UCSD-AML1 (cell line): ENCODE results near the gene FAM78A.

Source experiments
- DNase-seq: peaks from one replicate; lab custom pipeline; 2025; ENCODE audit not compliant: unreplicated experiment; lab: John Stamatoyannopoulos, UW

Gene FAM78A

DNA sequence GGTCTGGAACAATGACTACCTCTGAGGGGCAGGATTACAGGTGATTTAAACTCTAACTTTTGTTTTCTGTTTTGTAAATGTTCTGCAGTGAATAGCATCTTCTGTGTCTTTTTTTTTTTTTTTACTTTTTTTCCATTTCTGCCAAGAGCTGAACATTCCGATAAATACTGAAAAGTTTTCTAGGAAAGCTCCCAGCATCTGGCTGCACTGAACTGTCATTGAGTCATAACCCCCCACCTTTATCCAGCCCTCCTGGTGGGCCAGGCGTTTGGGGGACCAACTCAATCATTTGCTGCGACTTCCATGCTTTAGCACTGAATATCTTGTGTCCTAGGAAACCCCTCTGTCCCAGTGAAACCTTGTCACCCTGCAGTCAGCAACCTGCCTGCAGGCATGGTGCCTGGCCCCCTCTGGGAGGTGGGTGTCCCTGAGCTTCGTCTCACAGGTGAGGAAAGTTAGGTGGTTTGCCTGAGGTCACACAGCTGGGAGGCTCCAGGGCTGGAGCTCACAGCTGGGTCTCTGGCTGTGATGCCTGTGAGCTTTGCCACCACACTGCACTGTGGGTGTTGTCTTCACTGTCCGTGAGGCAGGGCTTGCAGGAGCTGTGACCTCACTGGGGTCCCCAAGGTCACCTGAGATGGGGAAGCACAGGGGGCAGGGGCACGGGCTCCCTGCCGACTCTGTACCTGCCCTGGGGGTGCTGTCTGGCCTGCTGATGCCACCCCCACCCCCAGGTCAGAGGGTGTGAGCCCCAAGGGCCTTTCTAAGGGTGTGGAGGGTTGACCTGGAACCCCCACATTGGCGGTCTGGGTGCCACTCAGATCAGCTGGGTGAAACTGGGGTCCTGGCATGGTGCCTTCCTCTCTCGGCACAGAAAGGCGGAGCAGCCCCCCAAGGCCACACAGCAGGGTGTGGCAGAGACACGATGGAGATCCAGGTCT, 27.3 kb upstream of the FAM78A start:
- DNase-seq, result no peak

DNA sequence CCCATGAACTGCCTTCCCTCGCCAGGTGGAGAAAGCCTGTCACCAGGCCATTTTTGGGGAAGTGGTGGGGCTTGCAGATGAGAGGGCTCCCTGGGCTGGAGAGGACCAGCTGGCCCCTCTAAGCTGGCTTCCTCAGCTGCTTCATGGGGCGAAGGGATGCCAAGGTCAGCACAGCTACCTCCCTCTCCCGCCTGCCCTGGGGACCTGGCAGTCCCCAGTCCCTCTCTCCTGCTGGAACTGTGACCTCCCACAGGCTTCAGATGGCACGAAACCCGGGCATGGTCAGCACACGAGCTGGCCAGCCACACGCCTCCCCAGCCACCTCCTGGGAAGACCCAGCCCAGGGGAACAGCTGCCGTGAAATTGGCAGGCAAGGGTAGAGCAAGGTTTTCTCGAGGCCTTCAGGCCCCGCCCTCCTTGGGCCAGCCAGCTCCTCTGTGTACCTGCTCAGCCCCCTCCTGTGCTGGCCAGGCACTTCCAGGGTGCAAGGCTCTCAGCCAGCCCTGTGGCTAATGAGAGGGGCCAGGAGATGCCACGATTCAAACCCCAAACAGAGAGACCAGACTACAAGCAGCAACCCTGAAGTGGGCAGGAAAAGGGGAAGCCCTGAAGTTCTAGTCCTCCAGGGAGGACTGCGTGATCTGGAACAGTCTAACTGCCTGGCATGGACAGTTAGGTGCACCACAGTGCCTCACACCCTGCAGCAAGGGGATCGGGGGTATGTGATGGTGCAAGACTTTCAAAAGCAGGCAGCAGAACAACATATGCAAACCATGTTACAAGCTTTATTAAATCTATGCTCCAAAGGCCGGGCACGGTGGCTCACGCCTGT, 26.1 kb upstream of the FAM78A start:
- DNase-seq, result no peak

DNA sequence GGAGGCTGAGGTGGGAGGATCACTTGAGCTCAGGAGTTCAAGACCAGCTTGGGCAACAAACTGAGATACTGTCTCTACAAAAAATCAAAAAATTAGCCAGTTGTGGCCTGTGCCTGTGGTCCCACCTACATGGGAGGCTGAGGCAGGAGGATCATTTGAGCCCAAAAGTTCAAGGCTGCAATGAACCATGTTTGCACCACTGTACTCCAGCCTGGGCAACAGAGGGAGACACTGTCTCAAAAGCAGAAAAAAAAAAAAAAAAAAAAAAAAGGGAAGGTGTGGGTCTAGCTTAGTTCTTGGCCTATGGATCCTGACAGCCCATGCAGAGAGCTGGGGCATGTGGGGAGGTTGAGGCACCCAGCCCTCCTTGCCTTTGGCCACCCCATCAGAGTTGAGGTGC, 24.1 kb upstream of the FAM78A start:
- no peak for DNase-seq

DNA sequence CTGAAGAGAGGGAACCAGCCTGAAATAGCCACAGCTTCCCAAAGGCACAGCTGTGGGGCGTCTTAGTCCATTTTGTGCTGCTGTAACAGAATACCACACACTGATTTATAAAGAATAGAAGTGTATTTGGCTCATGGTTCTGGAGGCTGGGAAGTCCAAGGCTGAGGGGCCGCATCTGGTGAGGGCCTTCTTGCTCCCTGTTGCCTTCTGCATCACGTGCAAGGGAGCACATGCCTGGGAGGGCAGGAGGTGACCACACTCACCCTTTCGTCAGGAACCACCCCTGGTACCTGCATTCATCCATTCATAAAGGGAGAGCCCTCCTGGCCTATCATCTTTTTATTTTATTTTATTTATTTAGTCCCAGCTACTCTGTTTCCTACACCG, 23.6 kb upstream of the FAM78A start:
- DNase-seq, result no peak

DNA sequence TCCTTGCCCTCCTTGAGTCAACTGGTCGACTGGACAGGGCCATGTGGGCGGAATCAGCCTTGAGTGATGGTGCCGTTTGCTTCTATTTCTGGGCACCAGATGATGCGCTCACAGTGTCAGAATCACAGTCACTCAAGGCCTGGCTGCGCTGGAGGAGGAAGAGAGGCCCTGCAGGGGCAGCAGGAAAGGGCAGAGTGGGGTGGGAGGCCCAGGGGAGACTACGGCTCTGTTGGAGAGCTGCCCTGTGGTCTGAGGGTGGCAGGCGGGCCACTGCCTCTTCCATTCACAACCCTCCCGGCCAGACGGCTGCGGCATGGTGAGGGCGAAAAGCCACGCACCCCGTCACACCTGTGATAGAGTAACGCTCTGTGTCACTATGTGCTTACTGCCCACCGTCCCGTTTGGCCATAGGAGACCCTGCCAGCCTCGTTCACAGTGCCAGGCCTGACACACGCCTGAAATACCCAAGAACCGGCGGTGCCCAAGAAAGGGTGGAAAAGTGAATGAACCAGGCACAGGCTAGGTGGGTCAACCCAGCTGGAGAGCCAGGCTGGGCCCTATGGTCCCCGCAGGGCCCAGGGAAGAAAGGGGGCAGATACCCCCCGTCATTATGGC, 23.1 kb upstream of the FAM78A start:
- DNase-seq, result no peak

DNA sequence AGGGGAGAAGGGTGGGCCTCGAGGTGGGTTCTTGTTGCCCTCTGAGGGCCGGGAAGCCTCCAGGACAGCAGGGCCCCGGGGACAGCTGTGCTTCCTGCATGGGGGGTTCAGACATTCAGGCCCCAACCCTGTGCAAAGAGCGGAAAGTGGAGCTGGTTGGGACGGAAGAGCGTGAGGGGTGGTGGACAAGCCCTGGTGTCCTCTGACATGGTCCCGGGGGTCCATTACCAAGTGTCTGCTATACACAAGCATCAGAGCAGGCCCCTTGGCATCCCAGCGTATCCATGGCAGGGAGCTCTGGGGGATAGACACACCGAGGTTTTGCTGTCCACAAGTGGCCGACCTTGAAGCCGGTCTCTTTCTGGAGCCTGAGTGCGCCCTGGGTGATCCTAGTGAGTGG, 22.5 kb upstream of the FAM78A start:
- no peak for DNase-seq

DNA sequence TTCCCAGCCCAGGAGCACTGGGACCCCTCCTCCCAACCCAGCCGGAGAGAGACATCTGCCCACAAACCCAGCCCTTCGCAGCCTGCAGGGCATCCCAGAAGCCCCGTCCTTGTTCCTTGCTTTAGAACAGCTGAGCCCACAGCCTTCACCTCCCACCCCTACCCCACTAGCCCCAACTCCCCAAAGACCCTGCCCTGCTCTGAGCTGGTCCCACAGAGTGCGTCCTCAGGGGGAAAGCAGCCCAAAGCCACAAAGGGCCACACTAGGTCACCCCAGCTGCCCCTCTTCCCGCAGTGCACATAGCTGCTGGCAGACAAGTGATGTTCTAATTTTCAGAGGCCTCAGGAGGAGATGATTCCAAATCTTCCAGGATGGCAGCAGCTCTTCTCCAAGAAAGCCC, 22.0 kb upstream of the FAM78A start:
- DNase-seq, result no peak

DNA sequence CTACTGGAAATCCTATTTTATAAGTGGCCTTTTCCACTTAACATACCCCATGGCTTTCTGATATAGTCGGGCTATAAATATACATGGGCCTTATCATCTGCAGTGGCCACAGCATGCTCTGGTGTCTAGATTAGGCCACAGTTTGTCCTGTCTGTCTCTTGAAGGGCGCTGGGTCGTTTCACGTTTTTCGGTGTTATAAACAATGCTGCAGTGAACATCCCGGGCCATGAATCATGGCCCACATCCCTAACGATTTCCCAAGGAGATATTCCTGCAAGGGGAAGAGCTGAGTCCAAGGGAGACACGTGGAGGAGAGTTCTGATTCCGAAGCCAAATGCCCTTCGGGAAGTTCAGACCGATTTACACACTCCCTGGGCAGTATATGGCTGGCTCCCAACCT, 21.6 kb upstream of the FAM78A start:
- DNase-seq, result no peak

DNA sequence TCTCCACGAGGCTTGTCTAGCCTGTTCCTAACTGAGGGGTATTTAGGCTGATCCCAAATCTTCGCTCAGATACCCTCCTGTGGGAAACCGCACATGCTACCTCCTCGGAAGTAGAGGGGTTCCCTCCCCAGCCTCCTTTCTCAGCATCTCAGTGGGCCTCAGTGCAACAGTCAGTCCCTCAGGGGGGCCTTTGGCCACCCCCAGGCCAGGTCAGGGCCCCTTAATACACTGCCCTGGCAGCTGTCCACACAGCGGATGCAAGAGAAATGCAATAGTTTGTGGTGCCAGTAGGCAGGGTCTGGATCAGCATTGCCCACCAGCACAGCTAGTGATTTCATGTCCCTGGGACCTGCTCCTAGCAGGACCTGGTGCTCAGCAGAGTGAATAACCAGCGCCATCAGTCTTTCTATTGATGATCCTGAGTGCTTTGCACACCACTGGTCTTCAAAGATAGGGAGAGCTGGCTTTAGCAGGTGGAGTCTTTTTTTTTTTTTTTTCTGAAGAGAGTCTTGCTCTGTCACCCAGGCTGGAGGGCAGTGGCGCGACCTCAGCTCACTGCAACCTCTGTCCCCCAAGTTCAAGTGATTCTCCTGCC, 20.7 kb upstream of the FAM78A start:
- no peak for DNase-seq

DNA sequence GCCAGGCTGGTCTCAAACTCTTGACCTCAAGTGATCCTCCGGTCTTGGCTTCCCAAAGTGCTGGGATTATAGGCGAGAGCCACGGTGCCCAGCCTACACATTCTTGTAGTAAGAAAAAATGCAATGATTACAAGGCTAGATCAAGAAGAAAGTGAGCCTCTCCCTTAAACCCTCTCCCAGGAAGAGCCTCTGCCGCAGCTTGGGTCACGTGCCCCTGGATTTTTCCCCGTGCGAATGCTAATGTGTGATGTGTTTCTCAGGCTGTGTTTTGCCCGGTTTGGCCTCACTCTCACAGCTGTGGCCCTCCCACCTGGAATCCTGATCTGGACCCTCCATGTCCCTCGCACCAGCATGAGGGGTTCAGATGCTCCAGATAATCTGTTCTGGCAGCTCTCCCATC, 20.1 kb upstream of the FAM78A start:
- DNase-seq, result no peak

DNA sequence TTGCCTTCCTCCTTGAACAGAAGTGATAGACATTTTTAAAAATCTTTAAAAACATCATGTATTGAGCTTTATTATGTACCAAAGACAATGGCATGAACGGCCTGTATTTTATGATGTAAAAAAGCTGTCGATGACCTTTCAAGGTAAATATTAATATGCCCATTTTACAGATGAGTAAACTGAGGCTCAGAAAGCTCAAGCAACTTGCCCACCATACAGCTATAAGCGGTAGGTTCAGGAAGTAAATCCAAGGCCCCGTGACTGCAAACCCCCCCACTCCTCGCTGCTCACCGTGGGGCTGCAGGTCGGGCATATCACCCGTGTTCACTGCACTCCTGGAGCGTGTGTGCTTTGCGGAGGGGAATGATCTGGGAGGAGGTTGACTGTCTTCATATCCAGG, 16.6 kb upstream of the FAM78A start:
- no peak for DNase-seq

DNA sequence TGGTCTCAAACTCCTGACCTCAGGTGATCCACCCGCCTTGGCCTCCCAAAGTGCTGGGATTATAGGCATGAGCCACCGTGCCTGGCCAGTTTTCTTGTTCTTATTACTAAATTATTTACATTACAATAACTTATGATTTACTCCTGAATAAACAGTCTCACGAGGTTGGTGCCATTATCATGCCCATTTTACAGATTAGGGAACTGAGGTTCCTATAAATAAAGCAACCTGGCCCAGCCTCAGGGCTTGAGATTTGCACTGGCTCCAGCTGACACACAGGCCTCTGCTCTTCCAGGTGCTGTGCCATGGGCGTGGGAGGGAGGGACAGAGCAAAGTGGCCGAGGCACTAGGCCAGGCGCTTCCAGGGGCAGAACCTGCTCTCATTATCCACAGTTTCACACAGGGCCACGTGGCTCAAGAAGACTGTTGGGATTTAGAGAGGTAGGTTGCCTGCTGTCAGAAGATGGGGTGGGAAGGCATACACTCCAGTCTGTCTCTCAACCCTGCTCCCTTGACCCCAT, 15.5 kb upstream of the FAM78A start:
- no peak for DNase-seq

DNA sequence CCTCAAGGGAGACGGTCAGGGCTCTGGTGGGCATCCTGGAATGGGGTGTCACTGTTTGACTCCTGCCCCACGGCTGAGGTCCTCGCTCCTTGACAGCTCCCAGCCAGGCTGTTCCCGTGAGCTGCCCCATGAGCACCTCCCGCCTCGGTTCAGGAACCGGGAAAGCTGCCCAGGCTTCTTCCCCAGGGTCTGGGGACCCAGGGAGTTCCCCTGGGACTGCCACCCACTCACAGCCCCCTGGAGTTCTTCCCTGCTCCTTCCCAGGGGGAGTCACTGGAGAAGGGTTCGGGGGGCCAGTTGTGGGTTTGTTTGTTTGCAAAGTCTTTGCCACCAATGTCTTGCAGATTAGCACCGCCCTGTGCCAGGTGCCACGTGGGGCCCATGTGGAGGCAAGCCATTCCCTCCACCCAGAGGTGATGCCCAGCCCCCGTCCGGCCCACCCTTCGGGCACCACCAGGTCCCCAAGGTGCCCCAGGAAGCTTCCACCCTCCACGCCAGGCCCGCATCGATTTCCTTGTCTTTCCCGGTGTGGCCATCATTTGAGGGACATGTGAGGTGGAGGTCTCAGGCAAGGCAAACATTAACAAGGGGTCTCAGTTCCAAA, 14.6 kb upstream of the FAM78A start:
- no peak for DNase-seq

DNA sequence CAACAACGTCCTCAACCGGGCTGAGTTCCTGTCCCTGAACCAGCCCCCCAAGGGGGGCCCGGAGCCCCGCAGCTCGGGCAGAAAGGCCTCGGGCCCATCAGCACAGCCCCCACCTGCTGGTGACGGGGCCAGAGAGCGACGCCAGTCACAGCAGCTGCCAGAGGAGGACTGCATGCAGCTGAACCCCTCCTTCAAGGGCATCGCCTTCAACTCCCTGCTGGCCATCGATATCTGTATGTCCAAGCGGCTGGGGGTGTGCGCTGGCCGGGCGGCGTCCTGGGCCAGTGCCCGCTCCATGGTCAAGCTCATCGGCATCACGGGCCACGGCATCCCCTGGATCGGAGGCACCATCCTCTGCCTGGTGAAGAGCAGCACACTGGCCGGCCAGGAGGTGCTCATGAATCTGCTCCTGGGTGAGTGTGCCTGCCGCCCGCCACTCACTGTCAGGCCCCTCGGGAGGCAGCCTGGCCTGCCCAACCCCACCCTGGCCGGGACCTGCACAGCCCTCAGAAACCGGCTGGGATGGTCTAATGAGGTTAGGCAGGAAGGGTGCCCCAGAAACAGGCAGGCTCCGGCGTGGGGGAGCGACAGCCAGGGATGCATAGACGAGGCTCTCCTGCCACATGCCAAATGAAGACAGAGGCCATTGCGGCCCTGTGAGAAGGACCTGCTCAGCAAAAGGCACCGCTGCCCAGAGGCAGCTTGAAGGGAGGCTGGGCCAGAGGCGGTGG, 13.9 kb upstream of the FAM78A start:
- no peak for DNase-seq

DNA sequence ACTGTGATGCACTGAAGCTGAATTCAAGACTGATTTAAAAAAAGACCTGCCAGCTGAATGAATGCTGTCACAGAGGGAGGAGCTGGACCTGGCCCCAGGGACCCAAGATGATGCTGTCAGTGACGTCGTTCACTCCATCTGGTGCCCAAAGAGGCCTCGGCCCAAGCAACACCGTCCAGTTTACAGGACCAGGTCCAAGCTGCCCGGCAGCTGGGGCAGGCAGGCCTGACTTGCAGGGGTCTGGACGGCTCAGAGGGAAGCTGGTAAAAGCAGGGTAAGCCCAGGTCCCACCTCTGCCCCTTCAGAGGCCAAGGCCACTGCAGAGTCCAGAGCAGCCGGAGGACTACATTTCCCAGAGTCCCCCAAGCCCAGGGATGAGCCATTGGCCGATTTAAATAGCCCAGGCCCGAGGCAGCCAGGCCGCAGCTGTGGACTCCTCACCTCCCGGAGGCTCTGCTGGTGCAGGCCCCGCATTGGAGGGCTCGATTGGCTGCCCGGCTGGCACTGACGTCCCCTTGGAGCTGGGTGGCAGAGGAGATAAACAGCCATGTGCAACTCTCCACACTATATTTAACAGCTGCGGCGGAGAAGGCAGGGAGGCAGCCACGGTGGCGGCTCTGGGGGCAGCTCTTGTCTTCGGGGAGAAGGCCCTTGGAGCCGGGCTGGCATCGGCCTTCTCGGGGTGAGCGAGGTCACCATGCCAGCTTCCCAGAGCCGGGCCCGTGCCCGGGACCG, 13.2 kb upstream of the FAM78A start, which contains the start of gene PLPP7:
PLPP7 (plus strand) TSS at position 423 of the 735 bp plus-strand sequence; CDS start at position 698, 275 bp downstream.
- no peak for DNase-seq

DNA sequence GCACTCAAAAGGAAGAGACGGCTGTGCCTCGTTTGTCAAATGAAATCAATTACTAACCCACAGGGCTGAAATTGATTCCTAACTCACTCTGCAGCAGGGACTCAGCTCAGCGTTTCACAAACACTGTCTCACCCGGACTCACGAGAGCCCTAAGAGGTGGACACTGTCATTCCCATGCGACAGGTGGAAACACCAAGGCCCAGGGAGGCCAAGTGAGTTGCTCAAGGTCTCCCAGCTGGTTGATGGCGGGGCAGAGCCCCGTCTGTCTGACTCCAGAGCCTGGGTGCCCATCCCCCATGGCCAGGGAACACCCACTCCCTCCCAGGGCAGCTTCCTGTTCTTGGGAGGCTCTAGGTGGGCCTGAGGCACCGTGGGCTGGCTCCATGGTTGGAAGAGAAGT, 11.9 kb upstream of the FAM78A start:
- no peak for DNase-seq

DNA sequence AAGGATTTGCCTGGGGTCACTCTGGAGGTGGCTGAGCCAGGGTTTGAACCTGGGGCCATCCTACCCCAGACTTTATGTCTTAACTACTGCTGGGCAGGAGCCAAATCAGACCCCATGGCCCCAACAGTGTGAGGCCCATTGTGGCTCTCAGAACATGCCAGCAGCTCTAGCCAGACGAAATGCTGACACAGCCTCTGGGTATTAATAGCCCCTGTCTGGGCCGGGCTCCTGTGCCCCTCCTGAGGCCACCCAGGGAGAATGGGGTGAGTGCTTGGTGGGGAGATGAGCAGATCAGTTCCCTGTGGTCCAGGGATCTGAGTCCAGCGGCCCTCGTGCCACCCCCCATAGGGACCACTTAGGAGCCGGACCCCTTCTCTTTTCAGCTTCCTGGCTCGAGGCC, 11.0 kb upstream of the FAM78A start:
- DNase-seq, result no peak

DNA sequence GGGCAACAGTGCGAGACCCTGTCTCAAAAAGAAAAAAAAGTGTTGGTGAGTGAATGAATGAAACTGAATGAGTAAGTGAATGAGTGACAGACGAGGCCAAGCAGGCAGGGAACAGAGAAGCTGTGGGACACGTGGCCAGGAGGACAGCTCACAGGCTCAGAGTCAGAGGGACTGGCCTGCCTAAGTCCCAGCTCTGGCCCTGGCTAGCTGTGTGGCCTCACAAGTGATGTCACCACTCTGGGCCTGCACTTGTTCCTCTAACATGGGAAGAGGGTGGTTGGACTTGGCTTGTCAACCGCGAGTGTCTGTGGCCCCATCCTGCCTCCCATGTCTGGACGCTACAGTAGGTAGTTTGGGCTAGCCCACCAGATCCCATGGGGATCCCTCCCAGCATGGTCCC, 8.5 kb upstream of the FAM78A start:
- no peak for DNase-seq

DNA sequence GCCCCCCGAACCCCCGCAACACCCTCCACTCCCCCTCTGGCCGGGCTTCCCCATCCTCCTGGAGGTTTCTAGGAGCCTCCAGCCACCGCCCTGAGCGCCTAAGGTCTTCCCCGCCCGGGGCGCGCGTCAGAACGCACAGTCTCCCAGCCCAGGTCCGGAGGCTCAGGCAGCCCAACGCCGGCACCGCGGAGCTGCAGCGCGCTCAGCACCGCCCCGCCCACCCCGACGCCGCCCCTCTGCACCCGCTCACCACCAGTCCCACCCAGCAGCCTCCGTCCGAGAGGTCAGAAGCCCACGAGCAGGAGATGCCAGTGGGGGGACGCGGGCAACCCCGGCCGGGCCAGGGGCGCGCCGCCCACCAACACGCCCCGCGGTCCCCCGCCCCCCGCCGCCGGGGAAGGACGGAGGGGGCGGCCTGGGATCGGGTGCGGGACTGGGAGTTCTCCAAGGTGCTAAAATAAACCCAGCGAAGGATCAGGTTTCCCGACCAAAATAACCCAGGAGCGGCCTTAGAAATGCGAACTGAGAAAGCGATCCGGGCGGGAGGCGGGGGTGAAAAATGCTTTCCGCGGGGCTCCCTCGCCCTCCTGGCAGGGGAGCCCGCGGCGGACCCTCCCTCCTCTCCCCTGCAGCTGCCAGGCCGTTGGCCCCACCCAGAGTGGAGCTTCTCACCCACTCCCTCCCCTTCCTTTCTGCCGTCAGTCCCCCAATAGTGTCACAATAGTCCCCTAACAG, 6.5 kb upstream of the FAM78A start:
- no peak for DNase-seq
